ENCODE data around the gene TFPI.

Gene TFPI

GRCh38 chr2:187422282-187422681 is 132.0 kb downstream of the TFPI start:
- Histone ChIP-seq H3K9ac (ENCODE audit: low read depth, low read length) (no peak overlapping the region), H3K9me3 (ENCODE audit: insufficient read depth, low read depth, low read length) (no peaks in the 10 kb centered on the region), H3K36me3 (ENCODE audit: insufficient read depth, low read depth, low read length) (no peaks in the 10 kb centered on the region), H3K27me3 (ENCODE audit: insufficient read depth, low read length) (no peaks in the 10 kb centered on the region), H3K27ac (ENCODE audit: low read length) (no peak overlapping the region), H3K4me3 (ENCODE audit: low read length) (no peak overlapping the region), H3K4me1 (ENCODE audit: insufficient read depth, low read length) (peaks cover 11% of the 10 kb centered on the region; the same call in 1 of the 2 replicates)

- Histone ChIP-seq H3K9ac (ENCODE audit: low read depth, low read length) (no peak overlapping the region), H3K36me3 (ENCODE audit: insufficient read depth, low read depth, low read length) (no peaks in the 10 kb centered on the region), H3K9me3 (ENCODE audit: insufficient read depth, low read depth, low read length) (no peaks in the 10 kb centered on the region), H3K27me3 (ENCODE audit: insufficient read depth, low read length) (no peaks in the 10 kb centered on the region), H3K27ac (ENCODE audit: low read length) (no peak overlapping the region), H3K4me1 (ENCODE audit: insufficient read depth, low read length) (peaks cover 11% of the 10 kb centered on the region; the same call in 1 of the 2 replicates), H3K4me3 (ENCODE audit: low read length) (no peak overlapping the region)
Observed at GRCh38 chr2:187421519-187421918, 132.7 kb downstream of the TFPI start.

GRCh38 chr2:187419808-187420207 is 134.4 kb downstream of the TFPI start:
- H3K27ac ChIP-seq (ENCODE audit: low read length): no peak overlapping the region
- no peak overlapping the region for H3K9ac ChIP-seq (ENCODE audit: low read depth, low read length)
- no peak overlapping the region for H3K4me3 ChIP-seq (ENCODE audit: low read length)
- no peaks in the 10 kb centered on the region for H3K9me3 ChIP-seq (ENCODE audit: insufficient read depth, low read depth, low read length)
- H3K27me3 ChIP-seq (ENCODE audit: insufficient read depth, low read length): no peaks in the 10 kb centered on the region
- H3K36me3 ChIP-seq (ENCODE audit: insufficient read depth, low read depth, low read length): no peaks in the 10 kb centered on the region
- peaks cover 11% of the 10 kb centered on the region; the same call in 1 of the 2 replicates for H3K4me1 ChIP-seq (ENCODE audit: insufficient read depth, low read length)

GRCh38 chr2:187415449-187415848 is 138.8 kb downstream of the TFPI start:
- H3K4me1 ChIP-seq (ENCODE audit: insufficient read depth, low read length): peaks cover 2% of the 10 kb centered on the region; the same call in 1 of the 2 replicates
- H3K4me3 ChIP-seq (ENCODE audit: low read length): no peak overlapping the region
- H3K9me3 ChIP-seq (ENCODE audit: insufficient read depth, low read depth, low read length): 0 out of 2 replicates have a peak, but pooled peaks cover 4% of the 10 kb centered on the region
- no peaks in the 10 kb centered on the region for H3K27me3 ChIP-seq (ENCODE audit: insufficient read depth, low read length)
- H3K9ac ChIP-seq (ENCODE audit: low read depth, low read length): no peak overlapping the region
- no peak overlapping the region for H3K27ac ChIP-seq (ENCODE audit: low read length)
- H3K36me3 ChIP-seq (ENCODE audit: insufficient read depth, low read depth, low read length): no peaks in the 10 kb centered on the region

Measured in iPS-20b (cell line).